GM23338 (cell line): ENCODE measurements around the gene CARNS1. TPM values are rescaled to one million over a fixed set of nuclear protein-coding genes. Genes with fewer than 3 reads are reported as not detected.

Experiments
- ATAC-seq: fragments of 200-7000 bp; cut with Tn5 transposase; 3 replicates; pipeline ENCODE4 v1.9.1; 2020
- DNase-seq: peaks from one replicate; pipeline ENCODE4 v3.0.0-alpha.2; 2015; ENCODE audit warnings: low spot score
- H2AFZ ChIP-seq: fragments of 200-600 bp; sonication (generic); 2 replicates; pipeline ENCODE4 v1.8.0; 2016; ENCODE audit warnings: antibody characterized with exemption, mild to moderate bottlenecking, moderate library complexity
- H3F3A ChIP-seq: fragments of 200-600 bp; sonication (generic); replicated peaks from 2 replicates; pipeline ENCODE4 v1.8.0; 2017; ENCODE audit warnings: antibody characterized with exemption, mixed run types, low read depth
- H3K27ac ChIP-seq: fragments of 200-600 bp; sonication (generic); 2 replicates; pipeline ENCODE4 v1.6.1; 2016; ENCODE audit warnings: low read depth
- H3K27me3 ChIP-seq: fragments of 200-600 bp; sonication (generic); 2 replicates; pipeline ENCODE4 v1.8.0; 2016; ENCODE audit warnings: mild to moderate bottlenecking, mixed run types, moderate library complexity; ENCODE audit not compliant: insufficient read depth
- H3K36me3 ChIP-seq: fragments of 200-600 bp; sonication (generic); 2 replicates; pipeline ENCODE4 v1.8.0; 2016; ENCODE audit warnings: mild to moderate bottlenecking; ENCODE audit not compliant: insufficient read depth
- H3K4me1 ChIP-seq: fragments of 200-600 bp; sonication (generic); 2 replicates; pipeline ENCODE4 v1.8.0; 2016; ENCODE audit warnings: mild to moderate bottlenecking, moderate library complexity; ENCODE audit not compliant: insufficient read depth
- H3K4me2 ChIP-seq: fragments of 200-600 bp; sonication (generic); 2 replicates; pipeline ENCODE4 v1.7.1; 2017; ENCODE audit warnings: mixed run types
- H3K4me3 ChIP-seq: fragments of 200-600 bp; sonication (generic); 2 replicates; pipeline ENCODE4 v1.6.1; 2016; ENCODE audit warnings: mixed run types
- H3K79me2 ChIP-seq: fragments of 200-600 bp; sonication (generic); replicated peaks from 2 replicates; pipeline ENCODE4 v1.8.0; 2017; ENCODE audit warnings: mild to moderate bottlenecking; ENCODE audit not compliant: insufficient read depth
- H3K9me2 ChIP-seq: fragments of 200-600 bp; sonication (generic); 2 replicates; pipeline ENCODE4 v1.8.0; 2017; ENCODE audit not compliant: insufficient read depth
- H4K20me1 ChIP-seq: fragments of 200-600 bp; sonication (generic); replicated peaks from 2 replicates; pipeline ENCODE4 v1.8.0; 2017; ENCODE audit warnings: mild to moderate bottlenecking; ENCODE audit not compliant: insufficient read depth
- H3K27ac Mint-ChIP-seq: 2 replicates; pipeline ENCODE4 v1.8.0; 2020; ENCODE audit warnings: inconsistent platforms, mild to moderate bottlenecking, moderate library complexity, mixed read lengths
- H3K27me3 Mint-ChIP-seq: 3 replicates; pipeline ENCODE4 v1.8.0; 2022; ENCODE audit warnings: low read depth, mild to moderate bottlenecking, moderate library complexity, mixed read lengths, inconsistent platforms; ENCODE audit not compliant: insufficient read depth, poor library complexity
- H3K36me3 Mint-ChIP-seq: 3 replicates; pipeline ENCODE4 v1.8.0; 2021; ENCODE audit warnings: low read depth, mild to moderate bottlenecking, inconsistent platforms, moderate library complexity, mixed read lengths
- H3K4me1 Mint-ChIP-seq: 3 replicates; pipeline ENCODE4 v1.8.0; 2020; ENCODE audit warnings: mild to moderate bottlenecking, inconsistent platforms, mixed read lengths
- H3K4me3 Mint-ChIP-seq: 3 replicates; pipeline ENCODE4 v1.8.0; 2021; ENCODE audit warnings: moderate library complexity, mild to moderate bottlenecking, inconsistent platforms, mixed read lengths
- H3K9me3 Mint-ChIP-seq: 3 replicates; pipeline ENCODE4 v1.8.0; 2020; ENCODE audit warnings: moderate library complexity, mild to moderate bottlenecking, inconsistent platforms, mixed read lengths
- CREB1 ChIP-seq: fragments of 250-450 bp; sonication (Bioruptor Pico); IDR thresholded peaks from 2 replicates; pipeline ENCODE4 v1.5.0; 2020; ENCODE audit warnings: low read depth, mild to moderate bottlenecking, moderate library complexity
- EZH2 ChIP-seq: fragments of 200-600 bp; sonication (generic); IDR thresholded peaks from one replicate; pipeline ENCODE4 v1.8.0; 2017; ENCODE audit warnings: antibody characterized with exemption, mild to moderate bottlenecking, low read depth; ENCODE audit not compliant: unreplicated experiment
- EZH2phosphoT487 ChIP-seq: fragments of 200-600 bp; sonication (generic); IDR thresholded peaks from one replicate; pipeline ENCODE4 v1.8.1; 2018; ENCODE audit warnings: antibody characterized with exemption; ENCODE audit not compliant: unreplicated experiment
- JUNB ChIP-seq: IDR thresholded peaks from one replicate; pipeline ENCODE4 v1.6.1; 2016; ENCODE audit warnings: antibody characterized with exemption; ENCODE audit not compliant: unreplicated experiment
- NANOG ChIP-seq: IDR thresholded peaks from 2 replicates; pipeline ENCODE4 v1.6.1; 2016; ENCODE audit warnings: antibody characterized with exemption, borderline replicate concordance
- POLR2AphosphoS5 ChIP-seq: IDR thresholded peaks from 2 replicates; pipeline ENCODE4 v1.6.1; 2016; ENCODE audit warnings: antibody characterized with exemption, low read depth
- STAT1 ChIP-seq: IDR thresholded peaks from one replicate; pipeline ENCODE4 v1.6.1; 2016; ENCODE audit warnings: antibody characterized with exemption; ENCODE audit not compliant: unreplicated experiment
- ZNF114 ChIP-seq: fragments of 250-450 bp; sonication (Bioruptor Pico); IDR thresholded peaks from 2 replicates; pipeline ENCODE4 v1.5.0; 2020; ENCODE audit warnings: mild to moderate bottlenecking, moderate library complexity
- ZNF331 ChIP-seq: fragments of 250-450 bp; sonication (Bioruptor Pico); IDR thresholded peaks from 2 replicates; pipeline ENCODE4 v1.5.0; 2020; ENCODE audit warnings: low read depth, mild to moderate bottlenecking, moderate library complexity
- polyA plus RNA-seq: library from polyadenylated mRNA; unstranded; fragments of >200 nt; fragmentation: Nextera tagmentation; extraction: Ambion mirVana; gene quantifications from 2 replicates; pipeline ENCODE4 v1.2.1, GENCODE V29; 2016
- total RNA-seq: library from RNA; depleted of rRNA; stranded (reverse); fragments of >200 nt; shearing (Covaris generic); gene quantifications from 2 replicates; pipeline ENCODE4 v1.2.3, GENCODE V29; 2014
- TF ChIP-seq, protein P1 (sequence below), 2 experiments: fragments of 200-600 bp in 1 of 2; sonication (generic) in 1 of 2; conservative IDR thresholded peaks; 2 replicates each; pipeline versions ENCODE4 v1.5.1 to v1.6.1; 2016 to 2017; ENCODE audit warnings: antibody characterized with exemption in 2 of 2, low read depth in 2 of 2, mild to moderate bottlenecking in 2 of 2, moderate library complexity in 1 of 2
- TF ChIP-seq, protein P2 (sequence below): IDR thresholded peaks from one replicate; pipeline ENCODE4 v1.6.1; 2018; ENCODE audit warnings: antibody characterized with exemption; ENCODE audit not compliant: unreplicated experiment
- TF ChIP-seq, protein P3 (sequence below): fragments of 250-450 bp; sonication (Bioruptor Pico); IDR thresholded peaks from 2 replicates; pipeline ENCODE4 v1.5.0; 2020; ENCODE audit warnings: mild to moderate bottlenecking, moderate library complexity
- TF ChIP-seq, protein P4 (sequence below): IDR thresholded peaks from 2 replicates; pipeline ENCODE4 v1.6.1; 2016; ENCODE audit warnings: antibody characterized with exemption

CARNS1 gene
- total and polyA plus RNA-seq, 2 experiments from 2014 or later, result 0.52 to 0.76 TPM

DNA sequence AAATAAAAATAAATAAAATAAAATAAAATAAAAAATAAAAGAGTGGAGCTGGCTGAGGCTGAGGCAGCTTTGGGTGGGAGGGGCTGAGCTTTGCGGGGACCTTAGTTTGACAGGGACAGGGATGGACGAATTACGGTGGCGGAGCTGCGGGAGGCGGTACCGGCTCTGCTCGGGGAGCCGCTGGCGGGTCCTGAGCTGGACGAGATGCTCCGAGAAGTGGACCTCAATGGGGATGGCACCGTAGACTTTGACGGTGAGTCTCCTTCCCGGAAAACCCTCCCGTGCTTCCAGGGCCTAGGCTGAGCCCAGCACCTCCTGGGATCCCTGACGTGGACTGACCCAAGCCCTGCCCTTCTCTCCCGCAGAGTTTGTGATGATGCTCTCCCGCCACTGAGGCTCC, 42.8 kb downstream of the CARNS1 start:
- H3K27me3 ChIP-seq, result no peaks in the 10 kb centered on the region
- ATAC-seq (no peak), DNase-seq (no peak)
- H3K9me2 ChIP-seq, result no peaks in the 10 kb centered on the region
- H4K20me1 ChIP-seq, result no peaks in the 10 kb centered on the region
- no peak overlapping the region for H3K4me2 ChIP-seq
- H3K27ac ChIP-seq, result no peak overlapping the region
- peaks cover 2% of the 10 kb centered on the region for H3K27me3 Mint-ChIP-seq
- no peak overlapping the region for H2AFZ ChIP-seq
- H3K4me3 ChIP-seq, result no peak overlapping the region
- H3K4me3 Mint-ChIP-seq, result no peak overlapping the region
- no peaks in the 10 kb centered on the region for H3K36me3 Mint-ChIP-seq
- no peaks in the 10 kb centered on the region for H3K9me3 Mint-ChIP-seq
- no peaks in the 10 kb centered on the region for H3K4me1 Mint-ChIP-seq
- TF ChIP-seq ZNF331 (CRISPR knock-in tag) (no peak), JUNB (no peak), EZH2 (no peak), POLR2AphosphoS5 (no peak), ZNF114 (no peak), NANOG (no peak), STAT1 (no peak), EZH2phosphoT487 (no peak), CREB1 (CRISPR knock-in tag) (no peak)
- TF ChIP-seq, protein P1, sequence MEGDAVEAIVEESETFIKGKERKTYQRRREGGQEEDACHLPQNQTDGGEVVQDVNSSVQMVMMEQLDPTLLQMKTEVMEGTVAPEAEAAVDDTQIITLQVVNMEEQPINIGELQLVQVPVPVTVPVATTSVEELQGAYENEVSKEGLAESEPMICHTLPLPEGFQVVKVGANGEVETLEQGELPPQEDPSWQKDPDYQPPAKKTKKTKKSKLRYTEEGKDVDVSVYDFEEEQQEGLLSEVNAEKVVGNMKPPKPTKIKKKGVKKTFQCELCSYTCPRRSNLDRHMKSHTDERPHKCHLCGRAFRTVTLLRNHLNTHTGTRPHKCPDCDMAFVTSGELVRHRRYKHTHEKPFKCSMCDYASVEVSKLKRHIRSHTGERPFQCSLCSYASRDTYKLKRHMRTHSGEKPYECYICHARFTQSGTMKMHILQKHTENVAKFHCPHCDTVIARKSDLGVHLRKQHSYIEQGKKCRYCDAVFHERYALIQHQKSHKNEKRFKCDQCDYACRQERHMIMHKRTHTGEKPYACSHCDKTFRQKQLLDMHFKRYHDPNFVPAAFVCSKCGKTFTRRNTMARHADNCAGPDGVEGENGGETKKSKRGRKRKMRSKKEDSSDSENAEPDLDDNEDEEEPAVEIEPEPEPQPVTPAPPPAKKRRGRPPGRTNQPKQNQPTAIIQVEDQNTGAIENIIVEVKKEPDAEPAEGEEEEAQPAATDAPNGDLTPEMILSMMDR (conservative IDR thresholded peaks at IDR 0.05; ENCODE audit: low read depth in 2 of 2), result no peak
- TF ChIP-seq, protein P2, sequence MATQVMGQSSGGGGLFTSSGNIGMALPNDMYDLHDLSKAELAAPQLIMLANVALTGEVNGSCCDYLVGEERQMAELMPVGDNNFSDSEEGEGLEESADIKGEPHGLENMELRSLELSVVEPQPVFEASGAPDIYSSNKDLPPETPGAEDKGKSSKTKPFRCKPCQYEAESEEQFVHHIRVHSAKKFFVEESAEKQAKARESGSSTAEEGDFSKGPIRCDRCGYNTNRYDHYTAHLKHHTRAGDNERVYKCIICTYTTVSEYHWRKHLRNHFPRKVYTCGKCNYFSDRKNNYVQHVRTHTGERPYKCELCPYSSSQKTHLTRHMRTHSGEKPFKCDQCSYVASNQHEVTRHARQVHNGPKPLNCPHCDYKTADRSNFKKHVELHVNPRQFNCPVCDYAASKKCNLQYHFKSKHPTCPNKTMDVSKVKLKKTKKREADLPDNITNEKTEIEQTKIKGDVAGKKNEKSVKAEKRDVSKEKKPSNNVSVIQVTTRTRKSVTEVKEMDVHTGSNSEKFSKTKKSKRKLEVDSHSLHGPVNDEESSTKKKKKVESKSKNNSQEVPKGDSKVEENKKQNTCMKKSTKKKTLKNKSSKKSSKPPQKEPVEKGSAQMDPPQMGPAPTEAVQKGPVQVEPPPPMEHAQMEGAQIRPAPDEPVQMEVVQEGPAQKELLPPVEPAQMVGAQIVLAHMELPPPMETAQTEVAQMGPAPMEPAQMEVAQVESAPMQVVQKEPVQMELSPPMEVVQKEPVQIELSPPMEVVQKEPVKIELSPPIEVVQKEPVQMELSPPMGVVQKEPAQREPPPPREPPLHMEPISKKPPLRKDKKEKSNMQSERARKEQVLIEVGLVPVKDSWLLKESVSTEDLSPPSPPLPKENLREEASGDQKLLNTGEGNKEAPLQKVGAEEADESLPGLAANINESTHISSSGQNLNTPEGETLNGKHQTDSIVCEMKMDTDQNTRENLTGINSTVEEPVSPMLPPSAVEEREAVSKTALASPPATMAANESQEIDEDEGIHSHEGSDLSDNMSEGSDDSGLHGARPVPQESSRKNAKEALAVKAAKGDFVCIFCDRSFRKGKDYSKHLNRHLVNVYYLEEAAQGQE, result no peak
- TF ChIP-seq, protein P3, sequence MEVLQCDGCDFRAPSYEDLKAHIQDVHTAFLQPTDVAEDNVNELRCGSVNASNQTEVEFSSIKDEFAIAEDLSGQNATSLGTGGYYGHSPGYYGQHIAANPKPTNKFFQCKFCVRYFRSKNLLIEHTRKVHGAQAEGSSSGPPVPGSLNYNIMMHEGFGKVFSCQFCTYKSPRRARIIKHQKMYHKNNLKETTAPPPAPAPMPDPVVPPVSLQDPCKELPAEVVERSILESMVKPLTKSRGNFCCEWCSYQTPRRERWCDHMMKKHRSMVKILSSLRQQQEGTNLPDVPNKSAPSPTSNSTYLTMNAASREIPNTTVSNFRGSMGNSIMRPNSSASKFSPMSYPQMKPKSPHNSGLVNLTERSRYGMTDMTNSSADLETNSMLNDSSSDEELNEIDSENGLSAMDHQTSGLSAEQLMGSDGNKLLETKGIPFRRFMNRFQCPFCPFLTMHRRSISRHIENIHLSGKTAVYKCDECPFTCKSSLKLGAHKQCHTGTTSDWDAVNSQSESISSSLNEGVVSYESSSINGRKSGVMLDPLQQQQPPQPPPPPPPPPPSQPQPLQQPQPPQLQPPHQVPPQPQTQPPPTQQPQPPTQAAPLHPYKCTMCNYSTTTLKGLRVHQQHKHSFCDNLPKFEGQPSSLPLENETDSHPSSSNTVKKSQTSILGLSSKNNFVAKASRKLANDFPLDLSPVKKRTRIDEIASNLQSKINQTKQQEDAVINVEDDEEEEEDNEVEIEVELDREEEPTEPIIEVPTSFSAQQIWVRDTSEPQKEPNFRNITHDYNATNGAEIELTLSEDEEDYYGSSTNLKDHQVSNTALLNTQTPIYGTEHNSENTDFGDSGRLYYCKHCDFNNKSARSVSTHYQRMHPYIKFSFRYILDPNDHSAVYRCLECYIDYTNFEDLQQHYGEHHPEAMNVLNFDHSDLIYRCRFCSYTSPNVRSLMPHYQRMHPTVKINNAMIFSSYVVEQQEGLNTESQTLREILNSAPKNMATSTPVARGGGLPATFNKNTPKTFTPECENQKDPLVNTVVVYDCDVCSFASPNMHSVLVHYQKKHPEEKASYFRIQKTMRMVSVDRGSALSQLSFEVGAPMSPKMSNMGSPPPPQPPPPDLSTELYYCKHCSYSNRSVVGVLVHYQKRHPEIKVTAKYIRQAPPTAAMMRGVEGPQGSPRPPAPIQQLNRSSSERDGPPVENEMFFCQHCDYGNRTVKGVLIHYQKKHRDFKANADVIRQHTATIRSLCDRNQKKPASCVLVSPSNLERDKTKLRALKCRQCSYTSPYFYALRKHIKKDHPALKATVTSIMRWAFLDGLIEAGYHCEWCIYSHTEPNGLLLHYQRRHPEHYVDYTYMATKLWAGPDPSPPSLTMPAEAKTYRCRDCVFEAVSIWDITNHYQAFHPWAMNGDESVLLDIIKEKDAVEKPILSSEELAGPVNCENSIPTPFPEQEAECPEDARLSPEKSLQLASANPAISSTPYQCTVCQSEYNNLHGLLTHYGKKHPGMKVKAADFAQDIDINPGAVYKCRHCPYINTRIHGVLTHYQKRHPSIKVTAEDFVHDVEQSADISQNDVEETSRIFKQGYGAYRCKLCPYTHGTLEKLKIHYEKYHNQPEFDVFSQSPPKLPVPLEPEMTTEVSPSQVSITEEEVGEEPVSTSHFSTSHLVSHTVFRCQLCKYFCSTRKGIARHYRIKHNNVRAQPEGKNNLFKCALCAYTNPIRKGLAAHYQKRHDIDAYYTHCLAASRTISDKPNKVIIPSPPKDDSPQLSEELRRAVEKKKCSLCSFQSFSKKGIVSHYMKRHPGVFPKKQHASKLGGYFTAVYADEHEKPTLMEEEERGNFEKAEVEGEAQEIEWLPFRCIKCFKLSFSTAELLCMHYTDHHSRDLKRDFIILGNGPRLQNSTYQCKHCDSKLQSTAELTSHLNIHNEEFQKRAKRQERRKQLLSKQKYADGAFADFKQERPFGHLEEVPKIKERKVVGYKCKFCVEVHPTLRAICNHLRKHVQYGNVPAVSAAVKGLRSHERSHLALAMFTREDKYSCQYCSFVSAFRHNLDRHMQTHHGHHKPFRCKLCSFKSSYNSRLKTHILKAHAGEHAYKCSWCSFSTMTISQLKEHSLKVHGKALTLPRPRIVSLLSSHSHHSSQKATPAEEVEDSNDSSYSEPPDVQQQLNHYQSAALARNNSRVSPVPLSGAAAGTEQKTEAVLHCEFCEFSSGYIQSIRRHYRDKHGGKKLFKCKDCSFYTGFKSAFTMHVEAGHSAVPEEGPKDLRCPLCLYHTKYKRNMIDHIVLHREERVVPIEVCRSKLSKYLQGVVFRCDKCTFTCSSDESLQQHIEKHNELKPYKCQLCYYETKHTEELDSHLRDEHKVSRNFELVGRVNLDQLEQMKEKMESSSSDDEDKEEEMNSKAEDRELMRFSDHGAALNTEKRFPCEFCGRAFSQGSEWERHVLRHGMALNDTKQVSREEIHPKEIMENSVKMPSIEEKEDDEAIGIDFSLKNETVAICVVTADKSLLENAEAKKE, result no peak
- TF ChIP-seq, protein P4, sequence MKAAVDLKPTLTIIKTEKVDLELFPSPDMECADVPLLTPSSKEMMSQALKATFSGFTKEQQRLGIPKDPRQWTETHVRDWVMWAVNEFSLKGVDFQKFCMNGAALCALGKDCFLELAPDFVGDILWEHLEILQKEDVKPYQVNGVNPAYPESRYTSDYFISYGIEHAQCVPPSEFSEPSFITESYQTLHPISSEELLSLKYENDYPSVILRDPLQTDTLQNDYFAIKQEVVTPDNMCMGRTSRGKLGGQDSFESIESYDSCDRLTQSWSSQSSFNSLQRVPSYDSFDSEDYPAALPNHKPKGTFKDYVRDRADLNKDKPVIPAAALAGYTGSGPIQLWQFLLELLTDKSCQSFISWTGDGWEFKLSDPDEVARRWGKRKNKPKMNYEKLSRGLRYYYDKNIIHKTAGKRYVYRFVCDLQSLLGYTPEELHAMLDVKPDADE, result no peak
- H3K79me2 ChIP-seq, result no peaks in the 10 kb centered on the region
- H3F3A ChIP-seq, result no peaks in the 10 kb centered on the region
- no peaks in the 10 kb centered on the region for H3K4me1 ChIP-seq
- H3K36me3 ChIP-seq, result no peaks in the 10 kb centered on the region
- H3K27ac Mint-ChIP-seq, result no peak overlapping the region
